Loucy (cell line): ENCODE data around the gene CREG2.

Experiments
- H2AFZ ChIP-seq: fragments of 200-600 bp; sonication (generic); 2 replicates; pipeline ENCODE4 v1.6.0; 2016; ENCODE audit warnings: antibody characterized with exemption, mild to moderate bottlenecking, low read length, moderate library complexity
- H3F3A ChIP-seq: fragments of 200-600 bp; 2 replicates; pipeline ENCODE4 v1.6.0; 2016; ENCODE audit warnings: antibody characterized with exemption, low read depth, mild to moderate bottlenecking
- H3K27me3 ChIP-seq: fragments of 200-600 bp; sonication (generic); 2 replicates; pipeline ENCODE4 v1.6.1; 2014; ENCODE audit warnings: low read length, mild to moderate bottlenecking; ENCODE audit not compliant: insufficient read depth, poor library complexity, severe bottlenecking
- H3K36me3 ChIP-seq: fragments of 200-600 bp; sonication (generic); 2 replicates; pipeline ENCODE4 v1.6.1; 2016; ENCODE audit warnings: low read length; ENCODE audit not compliant: insufficient read depth
- H3K4me1 ChIP-seq: fragments of 200-600 bp; sonication (generic); 2 replicates; pipeline ENCODE4 v1.5.1; 2014; ENCODE audit warnings: low read length, mild to moderate bottlenecking; ENCODE audit not compliant: insufficient read depth, poor library complexity, severe bottlenecking
- H3K4me2 ChIP-seq: fragments of 200-600 bp; sonication (generic); 2 replicates; pipeline ENCODE4 v1.6.0; 2014; ENCODE audit warnings: antibody characterized with exemption, low read length, low read depth, mild to moderate bottlenecking; ENCODE audit not compliant: poor library complexity, severe bottlenecking
- H3K4me3 ChIP-seq: fragments of 200-600 bp; sonication (generic); 2 replicates; pipeline ENCODE4 v1.5.1; 2014; ENCODE audit warnings: low read length, mild to moderate bottlenecking, mixed read lengths; ENCODE audit not compliant: poor library complexity, severe bottlenecking
- H3K79me2 ChIP-seq: fragments of 200-600 bp; sonication (generic); 2 replicates; pipeline ENCODE4 v1.6.1; 2014; ENCODE audit warnings: low read length; ENCODE audit not compliant: insufficient read depth
- H3K9ac ChIP-seq: fragments of 200-600 bp; sonication (generic); 2 replicates; pipeline ENCODE4 v1.6.0; 2014; ENCODE audit warnings: mild to moderate bottlenecking, low read depth, low read length, moderate library complexity; ENCODE audit not compliant: poor library complexity, severe bottlenecking
- H3K9me2 ChIP-seq: fragments of 200-600 bp; sonication (generic); replicated peaks from 2 replicates; pipeline ENCODE4 v1.6.1; 2016; ENCODE audit warnings: low read depth, low read length, mixed read lengths
- H3K9me3 ChIP-seq: fragments of 200-600 bp; sonication (generic); 2 replicates; pipeline ENCODE4 v1.6.1; 2014; ENCODE audit warnings: mild to moderate bottlenecking, antibody characterized with exemption, low read length, low read depth; ENCODE audit not compliant: insufficient read depth
- H4K20me1 ChIP-seq: fragments of 200-600 bp; sonication (generic); 2 replicates; pipeline ENCODE4 v1.6.0; 2014; ENCODE audit warnings: antibody characterized with exemption, low read length, mild to moderate bottlenecking; ENCODE audit not compliant: insufficient read depth, poor library complexity, severe bottlenecking
- CTCF ChIP-seq: fragments of 200-600 bp; sonication (generic); conservative IDR thresholded peaks from 2 replicates; pipeline ENCODE4 v1.5.1; 2014; ENCODE audit warnings: mild to moderate bottlenecking, antibody characterized with exemption, low read length
- EZH2phosphoT487 ChIP-seq: fragments of 200-600 bp; IDR thresholded peaks from 2 replicates; pipeline ENCODE4 v1.6.1; 2018; ENCODE audit warnings: antibody characterized with exemption, mild to moderate bottlenecking, moderate library complexity, borderline replicate concordance

CREG2 gene

GRCh38 chr2:101408925-101409324, 21.6 kb upstream of the CREG2 start:
- Histone ChIP-seq H3F3A (no peaks in the 10 kb centered on the region), H3K27me3 (no peaks in the 10 kb centered on the region), H4K20me1 (no peaks in the 10 kb centered on the region), H3K4me3 (no peak overlapping the region), H2AFZ (no peak overlapping the region), H3K9ac (no peak overlapping the region), H3K36me3 (no peaks in the 10 kb centered on the region), H3K4me2 (no peak overlapping the region), H3K4me1 (peaks cover 3% of the 10 kb centered on the region), H3K9me3 (no peaks in the 10 kb centered on the region), H3K79me2 (no peaks in the 10 kb centered on the region), H3K9me2 (no peaks in the 10 kb centered on the region)
- TF ChIP-seq EZH2phosphoT487 = no peak

- no peak overlapping the region for H3K4me3 ChIP-seq
- H4K20me1 ChIP-seq = no peaks in the 10 kb centered on the region
- no peaks in the 10 kb centered on the region for H3F3A ChIP-seq
- H2AFZ ChIP-seq = no peak overlapping the region
- TF ChIP-seq EZH2phosphoT487 = no peak
- no peak for TF ChIP-seq CTCF
- no peak overlapping the region for H3K4me2 ChIP-seq
- H3K9me2 ChIP-seq = no peaks in the 10 kb centered on the region
- no peak overlapping the region for H3K9ac ChIP-seq
- no peaks in the 10 kb centered on the region for H3K27me3 ChIP-seq
- H3K9me3 ChIP-seq = no peaks in the 10 kb centered on the region
- no peaks in the 10 kb centered on the region for H3K79me2 ChIP-seq
- peaks cover 20% of the 10 kb centered on the region for H3K4me1 ChIP-seq
- H3K36me3 ChIP-seq = no peaks in the 10 kb centered on the region
Measured at GRCh38 chr2:101405351-101405899, 18.1 kb upstream of the CREG2 start.

- Histone ChIP-seq H3K79me2 (no peaks in the 10 kb centered on the region), H3K4me3 (no peak overlapping the region), H3F3A (no peaks in the 10 kb centered on the region), H3K27me3 (no peaks in the 10 kb centered on the region), H3K9ac (no peak overlapping the region), H3K9me3 (no peaks in the 10 kb centered on the region), H3K9me2 (no peaks in the 10 kb centered on the region), H3K4me2 (no peak overlapping the region), H3K36me3 (no peaks in the 10 kb centered on the region), H2AFZ (no peak overlapping the region), H4K20me1 (no peaks in the 10 kb centered on the region), H3K4me1 (peaks cover 32% of the 10 kb centered on the region)
- TF ChIP-seq CTCF = no peak
- TF ChIP-seq EZH2phosphoT487 = no peak
Measured at GRCh38 chr2:101403745-101404144, 16.4 kb upstream of the CREG2 start.

GRCh38 chr2:101402630-101403029, 15.3 kb upstream of the CREG2 start:
- Histone ChIP-seq H4K20me1 (no peaks in the 10 kb centered on the region), H3K4me2 (no peak overlapping the region), H3K9me3 (no peaks in the 10 kb centered on the region), H3K4me1 (peaks cover 32% of the 10 kb centered on the region), H2AFZ (no peak overlapping the region), H3F3A (no peaks in the 10 kb centered on the region), H3K9me2 (no peaks in the 10 kb centered on the region), H3K27me3 (no peaks in the 10 kb centered on the region), H3K79me2 (no peaks in the 10 kb centered on the region), H3K9ac (no peak overlapping the region), H3K4me3 (no peak overlapping the region), H3K36me3 (no peaks in the 10 kb centered on the region)
- no peak for TF ChIP-seq EZH2phosphoT487
- no peak for TF ChIP-seq CTCF
